Measurements from ENCODE around the gene TMEM9.

TMEM9 gene
- long read RNA-seq, donor 1, transcript TMEM9-201 (5 exons, 1,959 nt), result minor isoform, 36 of 144 reads
- long read RNA-seq, donor 1, transcript TMEM9-209 (6 exons, 938 nt), result minor isoform, 7 of 144 reads
- long read RNA-seq, donor 1, transcript TMEM9-206 (6 exons, 507 nt), result minor isoform, 6 of 144 reads
- long read RNA-seq, donor 1, transcript TMEM9-204 (6 exons, 1,529 nt), result major isoform, 83 of 144 reads
- long read RNA-seq, donor 1, partial matches to known transcripts, result 0 of 144 reads
- long read RNA-seq, donor 1, other reads (novel, unspliced or antisense), result 7 of 144 reads
- long read RNA-seq, donor 2, transcript TMEM9-201 (5 exons, 1,959 nt), result minor isoform, 19 of 74 reads
- long read RNA-seq, donor 2, transcript TMEM9-204 (6 exons, 1,529 nt), result major isoform, 44 of 74 reads
- long read RNA-seq, donor 2, transcript TMEM9-209 (6 exons, 938 nt), result minor isoform, 6 of 74 reads
- long read RNA-seq, donor 2, partial matches to known transcripts, result 0 of 74 reads
- long read RNA-seq, donor 2, other reads (novel, unspliced or antisense), result 0 of 74 reads
- long read RNA-seq, donor 3, transcript TMEM9-204 (6 exons, 1,529 nt), result major isoform, 26 of 54 reads
- long read RNA-seq, donor 3, transcript TMEM9-201 (5 exons, 1,959 nt), result minor isoform, 18 of 54 reads
- long read RNA-seq, donor 3, transcript TMEM9-206 (6 exons, 507 nt), result minor isoform, 6 of 54 reads
- long read RNA-seq, donor 3, partial matches to known transcripts, result 0 of 54 reads
- long read RNA-seq, donor 3, other reads (novel, unspliced or antisense), result 0 of 54 reads
- long read RNA-seq, donor 4, transcript TMEM9-201 (5 exons, 1,959 nt), result minor isoform, 28 of 71 reads
- long read RNA-seq, donor 4, transcript TMEM9-204 (6 exons, 1,529 nt), result major isoform, 29 of 71 reads
- long read RNA-seq, donor 4, partial matches to known transcripts, result 0 of 71 reads
- long read RNA-seq, donor 4, other reads (novel, unspliced or antisense), result 5 of 71 reads
- long read RNA-seq, donor 5, transcript TMEM9-201 (5 exons, 1,959 nt), result minor isoform, 21 of 94 reads
- long read RNA-seq, donor 5, transcript TMEM9-204 (6 exons, 1,529 nt), result major isoform, 60 of 94 reads
- long read RNA-seq, donor 5, transcript TMEM9-206 (6 exons, 507 nt), result minor isoform, 5 of 94 reads
- long read RNA-seq, donor 5, partial matches to known transcripts, result 0 of 94 reads
- long read RNA-seq, donor 5, other reads (novel, unspliced or antisense), result 0 of 94 reads
- long read RNA-seq, donor 6, transcript TMEM9-204 (6 exons, 1,529 nt), result major isoform, 46 of 73 reads
- long read RNA-seq, donor 6, transcript TMEM9-201 (5 exons, 1,959 nt), result minor isoform, 19 of 73 reads
- long read RNA-seq, donor 6, partial matches to known transcripts, result 0 of 73 reads
- long read RNA-seq, donor 6, other reads (novel, unspliced or antisense), result 0 of 73 reads
- long read RNA-seq, donor 7, transcript TMEM9-204 (6 exons, 1,529 nt), result major isoform, 50 of 100 reads
- long read RNA-seq, donor 7, transcript TMEM9-201 (5 exons, 1,959 nt), result minor isoform, 29 of 100 reads
- long read RNA-seq, donor 7, partial matches to known transcripts, result 0 of 100 reads
- long read RNA-seq, donor 7, other reads (novel, unspliced or antisense), result 14 of 100 reads
- long read RNA-seq, donor 8, transcript TMEM9-204 (6 exons, 1,529 nt), result major isoform, 73 of 121 reads
- long read RNA-seq, donor 8, transcript TMEM9-209 (6 exons, 938 nt), result minor isoform, 5 of 121 reads
- long read RNA-seq, donor 8, transcript TMEM9-201 (5 exons, 1,959 nt), result minor isoform, 16 of 121 reads
- long read RNA-seq, donor 8, partial matches to known transcripts, result 0 of 121 reads
- long read RNA-seq, donor 8, other reads (novel, unspliced or antisense), result 16 of 121 reads

DNA sequence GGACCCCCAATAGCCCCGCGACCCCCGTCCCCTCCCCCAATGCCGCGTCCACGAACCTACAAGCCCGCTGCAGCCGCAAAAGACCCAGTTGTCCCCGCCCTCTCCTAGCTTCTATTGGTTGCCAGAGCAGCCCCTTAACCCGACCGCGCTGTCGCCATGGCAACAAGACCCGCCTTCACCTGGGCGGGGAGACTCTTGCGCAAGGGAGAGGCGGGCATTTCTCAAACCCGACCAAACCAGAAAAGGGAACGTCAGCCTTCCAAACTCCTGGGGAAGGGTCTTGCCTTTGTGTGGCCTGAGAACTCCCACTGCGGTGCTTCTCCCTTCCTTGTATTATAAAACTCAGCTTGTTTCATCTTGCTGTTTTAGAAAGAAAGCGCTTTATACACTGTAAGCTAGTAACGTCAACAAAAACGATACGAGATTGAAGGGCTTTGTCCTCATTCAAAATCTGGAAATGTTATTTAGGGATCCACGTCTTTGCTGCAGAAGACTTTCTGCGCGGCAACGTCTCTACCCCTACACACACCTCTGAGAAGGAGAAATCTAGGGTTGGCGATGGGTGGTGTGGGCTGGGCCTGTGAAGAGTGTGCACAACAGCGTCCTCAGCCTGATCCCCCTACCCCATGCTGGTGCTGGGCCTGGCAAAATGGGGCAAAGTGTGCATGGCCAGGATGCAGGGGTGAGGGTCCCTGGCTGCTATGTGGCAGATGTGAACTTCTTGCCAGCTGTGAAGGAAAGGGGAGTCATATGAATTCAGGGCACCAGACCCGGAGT, at the start of gene TMEM9:
Gene TMEM9, minus strand, starts transcription at position 86 of the 777 bp plus-strand sequence. CDS start 551 bp downstream, outside the sequence.
- peak; percentile 89 for DNase-seq

DNA sequence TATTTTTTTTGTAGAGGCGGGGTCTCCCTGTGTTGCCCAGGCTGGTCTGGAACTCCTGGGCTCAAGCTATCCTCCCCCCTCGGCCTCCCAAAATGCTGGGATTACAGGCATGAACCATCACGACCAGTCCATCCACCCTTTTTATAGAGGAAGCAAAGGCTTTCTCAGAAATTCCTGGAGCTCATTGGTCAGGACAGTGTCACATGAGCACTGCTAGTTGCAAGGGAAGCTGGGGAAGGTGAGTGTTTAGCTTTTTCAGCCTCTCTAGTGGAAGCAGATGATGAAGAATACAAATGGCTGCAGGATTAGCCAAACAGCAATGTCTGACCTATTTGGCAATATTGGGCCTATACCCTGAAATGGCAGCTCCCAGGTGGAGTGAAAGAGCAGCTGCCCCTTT, 44.3 kb upstream of the TMEM9 start:
- DNase-seq, result no peak

GRCh38 chr1:201194046-201194445, 39.8 kb upstream of the TMEM9 start:
- no peak for DNase-seq

DNA sequence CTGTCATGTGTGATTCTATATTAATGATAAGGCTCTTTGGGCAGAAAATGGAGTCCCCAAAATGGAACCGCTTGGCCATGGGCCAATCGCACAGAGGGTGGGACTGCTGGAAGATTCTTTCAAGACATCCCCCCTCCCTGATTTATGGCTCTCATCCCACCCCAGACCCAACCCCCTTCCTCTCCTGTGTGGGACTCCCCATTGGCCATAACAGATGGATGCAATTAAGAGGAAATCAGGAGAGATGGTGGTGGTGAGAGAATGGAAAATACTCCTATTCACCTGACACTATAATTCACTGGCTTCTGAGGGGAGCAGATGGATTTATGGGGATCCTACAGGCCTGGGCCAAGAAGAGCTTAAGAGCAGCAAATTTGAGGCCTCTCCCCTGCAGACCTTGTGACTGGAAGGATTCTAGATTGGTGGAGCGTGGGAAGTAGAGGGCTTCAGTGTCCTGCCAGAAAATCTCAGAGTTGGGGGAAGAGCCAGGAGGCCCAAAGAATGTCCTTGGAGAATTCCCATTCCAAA, 38.1 kb upstream of the TMEM9 start:
- no peak for DNase-seq

- DNase-seq, result no peak
Observed at GRCh38 chr1:201191653-201192260, 37.5 kb upstream of the TMEM9 start.

- no peak for DNase-seq
Observed at GRCh38 chr1:201190624-201191051, 36.4 kb upstream of the TMEM9 start, which contains the start of gene IGFN1. IGFN1 (plus strand) TSS chr1:201190824; CDS start chr1:201193294, 2,470 bp downstream.

- DNase-seq, result no peak
Observed at GRCh38 chr1:201190005-201190404, 35.7 kb upstream of the TMEM9 start.

GRCh38 chr1:201189085-201189484, 34.8 kb upstream of the TMEM9 start:
- no peak for DNase-seq

DNA sequence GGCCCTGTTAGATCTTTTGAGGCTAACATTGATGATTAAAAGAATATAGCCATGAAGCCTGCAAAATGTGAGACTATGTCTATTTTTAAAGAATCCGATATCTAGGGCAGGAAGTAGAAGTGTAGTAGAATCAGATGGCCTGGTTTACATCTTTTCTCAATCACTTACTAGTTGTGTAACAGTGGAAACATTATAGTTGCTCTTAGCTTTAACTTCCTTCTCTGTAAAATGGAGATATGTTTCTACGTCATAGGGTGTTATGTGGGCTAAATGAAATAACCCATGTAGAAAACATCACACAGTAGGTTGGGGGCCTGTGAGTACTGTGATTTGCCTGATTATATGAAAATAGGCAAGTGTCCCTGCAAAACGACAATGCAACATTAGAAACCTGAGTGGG, 31.9 kb upstream of the TMEM9 start:
- no peak for DNase-seq

DNA sequence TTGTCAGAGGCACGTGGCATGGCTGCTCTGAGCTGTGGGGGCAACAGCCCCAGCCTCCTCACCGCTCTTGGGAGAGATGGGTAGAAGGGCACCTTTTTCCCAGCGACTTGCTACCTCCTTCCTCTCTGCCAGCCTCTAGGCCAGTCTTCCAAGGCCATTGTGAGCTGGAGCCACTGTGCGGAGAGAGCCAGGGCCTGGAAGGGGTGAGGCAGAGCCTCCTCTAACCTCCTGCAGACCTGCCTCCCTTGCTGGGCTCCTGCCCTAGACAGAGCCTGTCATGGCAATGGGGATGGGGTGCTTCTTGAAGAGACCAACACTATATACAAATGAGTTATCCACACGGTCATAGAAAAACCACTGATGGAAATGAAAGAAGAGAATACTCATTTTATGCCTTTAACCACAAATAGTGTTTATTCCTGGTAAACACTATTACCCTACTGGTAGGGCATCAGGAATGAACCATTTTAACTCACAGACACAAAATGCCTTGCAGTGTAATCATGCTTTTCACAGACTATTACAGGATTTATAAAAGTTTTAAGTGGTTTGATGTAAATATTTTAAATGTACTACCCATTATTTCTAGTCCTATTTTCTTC, 31.4 kb upstream of the TMEM9 start:
- no peak for DNase-seq

DNA sequence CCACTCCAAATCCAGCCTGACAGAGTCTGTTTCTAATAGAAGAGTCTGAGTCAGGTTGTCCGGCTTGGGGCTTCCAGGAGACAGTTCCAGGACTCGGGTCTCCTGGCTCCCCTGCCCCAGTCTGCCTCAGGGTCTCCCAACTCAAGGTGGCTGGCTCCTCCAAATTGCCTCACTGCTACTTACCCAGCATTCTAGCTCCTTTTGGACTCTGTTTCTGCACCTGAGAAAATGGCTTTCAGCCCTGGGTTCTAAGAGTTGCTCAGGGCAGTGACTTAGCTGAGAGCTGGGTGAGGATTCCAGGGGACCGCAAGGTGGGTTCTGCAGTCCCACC, 30.8 kb upstream of the TMEM9 start:
- DNase-seq, result no peak

DNA sequence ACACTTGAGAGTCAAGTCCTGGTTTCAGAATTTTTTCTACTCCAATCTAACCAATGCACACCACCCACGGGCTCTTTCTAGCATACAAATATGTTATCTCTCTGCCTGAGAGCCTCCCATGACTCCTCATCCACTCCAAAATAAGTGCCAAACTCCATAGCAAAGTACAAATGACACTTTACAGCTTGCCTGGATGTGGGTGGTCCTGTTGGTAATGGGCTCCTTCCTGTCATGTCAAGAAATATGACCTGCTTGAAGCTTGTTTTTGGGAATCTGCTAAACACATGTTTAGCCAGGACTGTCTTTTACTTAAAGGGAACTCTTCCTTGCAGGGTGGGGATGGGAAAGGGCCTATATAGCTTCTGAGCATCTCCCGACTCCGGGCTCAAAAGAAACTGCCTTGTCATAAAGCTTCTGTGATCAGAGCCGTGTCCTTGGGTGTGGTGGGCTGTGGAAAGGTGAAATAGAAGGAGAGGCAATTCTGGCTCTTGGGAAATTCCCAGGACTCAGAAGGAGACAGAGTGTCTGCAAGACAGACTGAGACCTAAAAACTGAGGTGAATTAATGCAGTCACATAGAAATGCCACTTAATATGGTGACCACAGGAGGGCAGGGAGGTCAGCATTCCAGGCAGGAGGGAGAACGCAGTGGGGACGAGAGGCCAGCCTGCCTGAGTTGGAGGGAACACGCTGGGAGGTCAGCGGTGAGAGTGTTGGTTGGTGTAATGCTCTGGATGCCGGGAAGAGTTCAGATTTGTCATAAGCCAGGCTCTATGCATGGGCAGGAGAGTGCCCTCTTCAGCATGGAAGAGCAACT, 30.2 kb upstream of the TMEM9 start:
- DNase-seq, result no peak

GRCh38 chr1:201183753-201184152, 29.5 kb upstream of the TMEM9 start:
- DNase-seq, result no peak

- no peak for DNase-seq
Observed at GRCh38 chr1:201183209-201183608, 28.9 kb upstream of the TMEM9 start.

GRCh38 chr1:201181726-201182125, 27.5 kb upstream of the TMEM9 start:
- DNase-seq, result no peak

GRCh38 chr1:201181323-201181722, 27.0 kb upstream of the TMEM9 start:
- no peak for DNase-seq

GRCh38 chr1:201180901-201181300, 26.6 kb upstream of the TMEM9 start:
- DNase-seq, result no peak

- DNase-seq, result no peak
Observed at GRCh38 chr1:201180141-201180540, 25.9 kb upstream of the TMEM9 start.
